Keratinocyte (primary cell): ENCODE results near the gene ADGRL3. TPM values are rescaled to one million over a fixed set of nuclear protein-coding genes. Genes with fewer than 3 reads are reported as not detected.

Experiments
- DNase-seq: peaks from one replicate; pipeline ENCODE4 v3.0.0-alpha.2; 2011; ENCODE audit warnings: low read depth, missing footprints, low spot score
- FAIRE-seq: peaks from 2 replicates; lab custom pipeline; 2011; peaks lifted over from hg19 to GRCh38; lab: Jason Lieb, UNC
- H2AFZ ChIP-seq: 2 replicates; pipeline ENCODE4 v1.6.0; 2012; ENCODE audit warnings: low read length, control low read depth, inconsistent platforms; ENCODE audit not compliant: control insufficient read depth
- H3K27ac ChIP-seq: 2 replicates; pipeline ENCODE4 v1.5.1; 2011; ENCODE audit warnings: low read length; ENCODE audit not compliant: control insufficient read depth, insufficient read depth
- H3K27me3 ChIP-seq: 3 replicates; pipeline ENCODE4 v1.6.0; 2011; ENCODE audit warnings: low read length; ENCODE audit not compliant: control insufficient read depth, insufficient read depth; ENCODE audit errors: extremely low read depth
- H3K36me3 ChIP-seq, 2 experiments: 2 replicates in 1 of 2; 3 replicates in 1 of 2; pipeline ENCODE4 v1.5.1; 2011; ENCODE audit warnings: low read length in 2 of 2, mild to moderate bottlenecking in 1 of 2; ENCODE audit not compliant: control insufficient read depth in 2 of 2, insufficient read depth in 2 of 2; ENCODE audit errors: extremely low read depth in 1 of 2
- H3K4me1 ChIP-seq: 3 replicates; pipeline ENCODE4 v1.5.1; 2011; ENCODE audit warnings: low read length; ENCODE audit not compliant: control insufficient read depth, insufficient read depth; ENCODE audit errors: extremely low read depth
- H3K4me2 ChIP-seq: 3 replicates; pipeline ENCODE4 v1.6.0; 2011; ENCODE audit warnings: low read depth, low read length; ENCODE audit not compliant: control insufficient read depth, insufficient read depth; ENCODE audit errors: extremely low read depth
- H3K4me3 ChIP-seq, 3 experiments: fragments of 200-600 bp in 1 of 3; sonication (generic) in 1 of 3; 2 replicates in 2 of 3; 3 replicates in 1 of 3; pipeline ENCODE4 v1.5.1; 2011 to 2016; ENCODE audit warnings: low read length in 3 of 3, mild to moderate bottlenecking in 3 of 3, control low read depth in 2 of 3, inconsistent platforms in 1 of 3, low read depth in 1 of 3, mixed read lengths in 1 of 3, mixed run types in 1 of 3, moderate library complexity in 1 of 3; ENCODE audit not compliant: control insufficient read depth in 2 of 3, insufficient read depth in 2 of 3; ENCODE audit errors: extremely low read depth in 1 of 3
- H3K79me2 ChIP-seq: 2 replicates; pipeline ENCODE4 v1.6.0; 2012; ENCODE audit warnings: low read length; ENCODE audit not compliant: control insufficient read depth, insufficient read depth
- H3K9ac ChIP-seq: 3 replicates; pipeline ENCODE4 v1.6.0; 2011; ENCODE audit warnings: low read length; ENCODE audit not compliant: control insufficient read depth, insufficient read depth; ENCODE audit errors: extremely low read depth
- H3K9me1 ChIP-seq: 3 replicates; pipeline ENCODE4 v1.6.0; 2011; ENCODE audit warnings: low read length; ENCODE audit not compliant: control insufficient read depth, insufficient read depth; ENCODE audit errors: extremely low read depth
- H3K9me3 ChIP-seq: 2 replicates; pipeline ENCODE4 v1.5.1; 2012; ENCODE audit warnings: low read depth, low read length; ENCODE audit not compliant: control insufficient read depth
- H4K20me1 ChIP-seq: 3 replicates; pipeline ENCODE4 v1.6.0; 2011; ENCODE audit warnings: low read length; ENCODE audit not compliant: control insufficient read depth, insufficient read depth; ENCODE audit errors: extremely low read depth
- EZH2 ChIP-seq: IDR thresholded peaks from one replicate; pipeline ENCODE4 v1.6.1; 2012; ENCODE audit warnings: inconsistent platforms, mild to moderate bottlenecking, low read length, moderate library complexity
- dilution Hi-C: fragments of 300-500 bp; cut with MboI; formaldehyde crosslinking; loops from one replicate; pipeline ENCODE4 v1.7.0; 2020; ENCODE audit warnings: low sequenced_read_pairs; ENCODE audit not compliant: extremely low pct_ligation_motif_present
- polyA plus RNA-seq, 5 experiments: library from polyadenylated mRNA; depleted of rRNA in 3 of 5; stranded (reverse) in 3 of 5; stranded (forward) in 1 of 5; unstranded in 1 of 5; fragments of >200 nt; gene quantifications; 1 replicate in 1 of 5; 2 replicates in 3 of 5; 3 replicates in 1 of 5; pipeline versions ENCODE4 v1.2.1 to v1.2.3, GENCODE V29; 2011 to 2012; ENCODE audit warnings: missing spikeins in 2 of 5, low read depth in 1 of 5, low replicate concordance in 1 of 5
- TF ChIP-seq, protein P1 (sequence below), 3 experiments: IDR thresholded peaks in 1 of 3; conservative IDR thresholded peaks in 1 of 3; optimal IDR thresholded peaks in 1 of 3; 2 replicates in 2 of 3; 3 replicates in 1 of 3; pipeline versions ENCODE3 to v1.5.1; 2011; ENCODE audit warnings: low read length in 3 of 3, mild to moderate bottlenecking in 3 of 3, moderate library complexity in 2 of 3, control low read depth in 1 of 3, inconsistent platforms in 1 of 3; ENCODE audit not compliant: insufficient read depth in 2 of 3; ENCODE audit errors: extremely low read depth in 1 of 3

Gene ADGRL3
- polyA plus RNA-seq, 1 donor (not counting 4 experiments of a cell fraction or from before 2014, with no cell fraction given), result 0.18 TPM

DNA sequence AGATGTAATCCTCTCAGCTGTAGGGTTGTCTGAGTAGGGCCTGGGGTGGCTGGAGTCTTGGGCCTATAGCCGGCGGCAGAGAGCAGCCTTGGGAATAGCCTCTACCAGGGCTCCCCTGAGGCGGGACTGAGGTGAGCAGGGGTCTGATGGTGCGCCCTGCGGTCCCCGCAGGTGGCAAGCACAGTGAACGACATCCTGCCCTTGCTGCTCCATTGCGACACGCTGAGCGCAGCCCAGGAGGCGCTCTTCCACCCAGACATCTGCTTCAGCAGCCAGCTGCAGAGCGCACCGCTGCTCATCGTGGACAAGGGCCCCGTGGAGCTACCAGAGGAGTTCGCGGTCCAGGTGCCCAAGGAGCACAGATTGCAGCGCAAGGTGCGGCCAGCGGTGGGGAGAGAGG, 317.0 kb downstream of the ADGRL3 start:
- H3K36me3 ChIP-seq, result no peaks in the 10 kb centered on the region
- H3K9me3 ChIP-seq, result no peaks in the 10 kb centered on the region
- no peak for FAIRE-seq
- H2AFZ ChIP-seq, result no peak overlapping the region
- H3K4me3 ChIP-seq, result no peak overlapping the region
- no peak overlapping the region for H3K9ac ChIP-seq
- peaks cover 2% of the 10 kb centered on the region for H3K9me1 ChIP-seq
- H3K27ac ChIP-seq, result no peak overlapping the region
- DNase-seq, result no peak
- H3K79me2 ChIP-seq, result no peaks in the 10 kb centered on the region
- no peaks in the 10 kb centered on the region for H4K20me1 ChIP-seq
- H3K4me1 ChIP-seq, result peaks cover 22% of the 10 kb centered on the region
- dilution Hi-C loops, result no loop called here
- no peaks in the 10 kb centered on the region for H3K27me3 ChIP-seq
- TF ChIP-seq EZH2, result no peak
- TF ChIP-seq, protein P1, sequence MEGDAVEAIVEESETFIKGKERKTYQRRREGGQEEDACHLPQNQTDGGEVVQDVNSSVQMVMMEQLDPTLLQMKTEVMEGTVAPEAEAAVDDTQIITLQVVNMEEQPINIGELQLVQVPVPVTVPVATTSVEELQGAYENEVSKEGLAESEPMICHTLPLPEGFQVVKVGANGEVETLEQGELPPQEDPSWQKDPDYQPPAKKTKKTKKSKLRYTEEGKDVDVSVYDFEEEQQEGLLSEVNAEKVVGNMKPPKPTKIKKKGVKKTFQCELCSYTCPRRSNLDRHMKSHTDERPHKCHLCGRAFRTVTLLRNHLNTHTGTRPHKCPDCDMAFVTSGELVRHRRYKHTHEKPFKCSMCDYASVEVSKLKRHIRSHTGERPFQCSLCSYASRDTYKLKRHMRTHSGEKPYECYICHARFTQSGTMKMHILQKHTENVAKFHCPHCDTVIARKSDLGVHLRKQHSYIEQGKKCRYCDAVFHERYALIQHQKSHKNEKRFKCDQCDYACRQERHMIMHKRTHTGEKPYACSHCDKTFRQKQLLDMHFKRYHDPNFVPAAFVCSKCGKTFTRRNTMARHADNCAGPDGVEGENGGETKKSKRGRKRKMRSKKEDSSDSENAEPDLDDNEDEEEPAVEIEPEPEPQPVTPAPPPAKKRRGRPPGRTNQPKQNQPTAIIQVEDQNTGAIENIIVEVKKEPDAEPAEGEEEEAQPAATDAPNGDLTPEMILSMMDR (optimal IDR thresholded peaks at IDR 0.05 in 1 of 3, IDR thresholded peaks at IDR 0.05 in 1 of 3, conservative IDR thresholded peaks at IDR 0.05 in 1 of 3; ENCODE audit: extremely low read depth in 1 of 3, insufficient read depth in 2 of 3, low read length in 3 of 3), result peak in 1 of 3 experiments; percentile 29
- H3K4me2 ChIP-seq, result no peak overlapping the region

- H3K79me2 ChIP-seq, result no peaks in the 10 kb centered on the region
- H3K27ac ChIP-seq, result no peak overlapping the region
- dilution Hi-C loops, result no loop called here
- H3K4me1 ChIP-seq, result peaks cover 17% of the 10 kb centered on the region
- H3K36me3 ChIP-seq, result no peaks in the 10 kb centered on the region
- H3K4me3 ChIP-seq, result no peak overlapping the region
- H4K20me1 ChIP-seq, result no peaks in the 10 kb centered on the region
- no peaks in the 10 kb centered on the region for H3K9me3 ChIP-seq
- H3K4me2 ChIP-seq, result no peak overlapping the region
- H3K9me1 ChIP-seq, result peaks cover 2% of the 10 kb centered on the region
- TF ChIP-seq, protein P1 (optimal IDR thresholded peaks at IDR 0.05 in 1 of 3, IDR thresholded peaks at IDR 0.05 in 1 of 3, conservative IDR thresholded peaks at IDR 0.05 in 1 of 3; ENCODE audit: extremely low read depth in 1 of 3, insufficient read depth in 2 of 3, low read length in 3 of 3), result no peak
- TF ChIP-seq EZH2, result no peak
- no peak overlapping the region for H3K9ac ChIP-seq
- no peak for DNase-seq
- no peaks in the 10 kb centered on the region for H3K27me3 ChIP-seq
- no peak for FAIRE-seq
- H2AFZ ChIP-seq, result no peak overlapping the region
Measured at GRCh38 chr4:61520166-61520565, 320.0 kb downstream of the ADGRL3 start.
